NCI-H1092 (cell line): ENCODE data around the gene SLC7A6OS.

ENCODE experiments used
- DNase-seq: peaks from one replicate; lab custom pipeline; 2025; lab: John Stamatoyannopoulos, UW

SLC7A6OS gene

DNA sequence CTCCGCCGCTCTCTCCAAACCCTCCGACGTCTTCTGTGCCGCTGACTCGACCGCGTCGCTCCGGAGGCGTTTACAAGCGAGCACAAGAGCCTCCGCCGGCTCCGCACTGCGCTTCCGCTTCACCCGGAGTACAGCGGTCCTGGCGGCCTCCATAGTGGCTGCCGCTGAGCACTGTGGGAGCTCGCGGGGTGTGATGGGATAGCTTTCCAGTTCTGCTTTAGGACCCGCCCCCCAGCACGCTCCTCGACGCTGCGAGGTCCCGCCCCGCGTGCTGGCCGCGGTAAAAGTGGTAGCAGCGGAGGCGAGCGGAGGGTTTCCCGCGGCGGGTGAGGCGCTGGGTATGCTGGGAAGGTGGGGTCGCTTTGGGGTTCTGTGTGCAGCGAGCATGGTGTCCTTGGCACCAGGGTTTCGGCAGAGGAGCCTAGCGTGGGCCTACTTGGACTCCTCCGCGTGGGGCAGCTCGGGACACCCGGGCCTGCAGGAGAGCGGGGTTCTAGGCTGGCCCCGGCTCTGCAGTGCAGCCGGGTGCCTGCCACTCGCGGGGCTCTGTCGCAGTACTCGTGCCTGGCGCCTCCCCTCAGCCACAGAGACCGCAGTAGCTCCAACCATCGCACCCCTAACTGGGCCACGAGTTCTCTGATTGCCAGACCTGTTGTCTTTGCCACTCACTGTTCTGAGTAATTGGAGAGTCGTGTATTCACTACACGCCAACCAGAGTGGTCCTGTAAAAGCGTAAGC, at the start of gene SLC7A6OS, which contains the start of gene PRMT7:
Gene SLC7A6OS (minus strand): TSS at position 173 of the 738 bp plus-strand sequence. CDS start 20 bp downstream, at position 153.
Gene PRMT7 (plus strand): TSS at position 246 of the 738 bp plus-strand sequence. CDS start 4,961 bp downstream, outside the sequence.
- DNase-seq: peak; percentile 84

DNA sequence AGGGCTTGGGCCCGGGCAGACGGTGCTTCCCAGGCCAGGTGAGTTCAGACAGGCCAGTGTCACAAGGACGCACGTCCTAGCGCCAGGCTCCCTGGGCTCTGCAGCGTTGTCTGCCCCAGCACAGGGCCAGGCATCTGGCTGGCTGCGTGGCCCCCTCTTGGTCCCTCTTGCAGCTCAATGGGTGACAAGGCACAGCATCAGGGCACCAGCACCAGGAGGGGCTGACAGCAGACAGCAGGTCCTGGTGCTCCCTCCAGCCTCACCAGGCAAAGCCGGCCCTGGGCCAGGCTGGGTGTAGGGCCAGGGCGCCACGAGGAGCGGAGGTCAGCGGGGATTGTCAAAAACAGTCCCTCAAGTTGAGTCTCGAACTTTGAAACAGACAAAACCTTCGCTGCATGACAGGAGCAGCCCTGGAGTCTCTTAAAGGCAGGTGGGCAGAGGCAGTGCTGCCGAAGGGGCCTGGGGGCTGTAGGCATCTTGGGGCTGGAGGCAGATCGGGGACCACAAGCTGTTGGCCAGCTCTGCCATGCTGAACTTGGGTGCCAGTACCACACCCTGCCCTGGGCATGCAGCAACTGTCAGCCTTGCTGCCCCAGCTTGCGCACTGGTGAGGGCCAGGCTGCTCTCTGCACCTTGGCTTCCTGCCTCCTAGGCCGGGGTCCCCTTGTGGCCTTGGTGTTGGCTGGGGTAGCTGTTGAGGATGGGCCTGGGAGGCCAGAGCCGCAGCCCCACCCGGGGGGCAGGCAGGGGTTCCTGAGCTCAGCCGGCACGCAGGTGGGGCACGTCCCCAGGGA, 48.8 kb upstream of the SLC7A6OS start:
- DNase-seq: no peak

GRCh38 chr16:68358951-68359350, 48.2 kb upstream of the SLC7A6OS start:
- DNase-seq: no peak

GRCh38 chr16:68357923-68358322, 47.2 kb upstream of the SLC7A6OS start:
- DNase-seq: no peak

DNA sequence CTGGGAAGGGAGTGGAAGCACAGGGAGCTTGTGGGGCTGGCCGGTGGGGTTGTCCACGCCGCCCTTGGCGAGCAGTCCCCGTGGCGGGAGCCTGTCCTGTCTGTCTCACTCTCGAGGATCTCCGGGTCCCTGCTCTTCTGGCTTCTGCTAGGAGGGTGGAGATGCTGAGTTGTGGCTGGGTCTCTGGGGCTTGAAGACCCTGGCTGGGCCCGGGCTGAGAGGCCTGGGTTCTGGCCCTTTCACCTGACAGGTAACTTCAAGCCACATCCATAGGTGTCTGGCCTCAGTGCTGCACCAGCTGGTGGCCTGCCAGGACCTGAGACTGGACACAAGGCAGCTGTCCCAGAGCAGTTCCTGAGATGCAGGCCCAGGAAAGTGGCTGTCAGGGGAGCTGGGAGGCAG, 46.8 kb upstream of the SLC7A6OS start:
- no peak for DNase-seq

DNA sequence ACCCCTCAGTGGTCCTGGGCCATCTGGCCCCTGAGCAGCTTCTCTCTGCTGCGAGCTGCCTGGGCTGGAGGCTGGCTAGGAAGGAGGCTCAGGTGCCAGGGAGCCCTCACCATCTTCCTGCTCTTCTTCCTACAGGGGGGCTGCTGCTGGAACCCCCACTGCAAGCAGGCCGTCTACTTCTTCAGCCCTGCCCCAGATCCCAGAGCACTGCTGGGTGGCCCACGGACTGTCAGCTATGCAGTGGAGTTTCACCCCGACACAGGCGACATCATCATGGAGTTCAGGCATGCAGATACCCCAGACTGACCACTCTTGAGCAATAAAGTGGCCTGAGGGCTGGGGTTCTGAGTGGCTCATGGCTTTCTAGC, 46.2 kb upstream of the SLC7A6OS start:
- no peak for DNase-seq

GRCh38 chr16:68356249-68356918, 45.6 kb upstream of the SLC7A6OS start:
- no peak for DNase-seq

- DNase-seq: no peak
Observed at GRCh38 chr16:68355447-68356248, 44.9 kb upstream of the SLC7A6OS start.

GRCh38 chr16:68354816-68355215, 44.1 kb upstream of the SLC7A6OS start:
- DNase-seq: no peak

DNA sequence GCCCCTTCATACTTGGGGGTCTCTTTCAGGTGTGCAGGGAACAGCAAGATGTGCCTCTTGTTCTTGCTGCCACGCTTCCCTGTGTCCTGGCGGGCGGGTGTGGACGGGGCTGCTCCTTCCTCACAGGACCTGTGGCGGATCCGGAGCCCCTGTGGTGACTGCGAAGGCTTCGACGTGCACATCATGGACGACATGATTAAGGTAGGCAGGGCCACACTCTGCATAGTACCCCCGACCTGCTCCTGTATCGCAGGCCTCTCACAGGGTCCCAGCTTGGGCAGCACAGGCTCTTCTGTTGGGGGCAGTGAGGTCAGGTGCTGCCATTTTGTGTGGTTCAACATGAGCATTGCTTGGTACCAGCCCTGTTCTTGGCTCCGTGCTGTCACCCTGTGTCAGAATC, 42.6 kb upstream of the SLC7A6OS start:
- DNase-seq: no peak

- no peak for DNase-seq
Observed at GRCh38 chr16:68351991-68352431, 41.3 kb upstream of the SLC7A6OS start.

DNA sequence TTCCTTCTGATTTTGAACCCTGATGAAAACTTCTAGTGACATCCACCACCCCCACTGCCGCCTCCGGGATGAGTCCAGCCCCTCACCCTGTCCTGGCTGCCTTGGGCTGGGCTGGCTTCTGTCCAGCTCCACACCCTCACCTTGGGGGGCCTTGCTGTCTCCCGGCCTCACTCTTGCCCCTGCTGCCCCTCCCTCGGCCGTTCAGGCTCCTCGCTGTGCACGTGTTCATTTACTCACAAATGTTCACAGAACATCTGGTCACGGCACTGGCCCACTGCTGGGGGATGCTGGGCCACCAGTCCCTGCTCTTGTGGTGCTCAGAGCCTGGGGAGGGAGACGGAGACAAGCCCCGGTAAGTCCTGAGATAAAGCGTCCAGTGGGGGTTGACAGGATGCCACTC, 40.7 kb upstream of the SLC7A6OS start:
- DNase-seq: no peak

GRCh38 chr16:68350813-68351350, 40.1 kb upstream of the SLC7A6OS start:
- no peak for DNase-seq

DNA sequence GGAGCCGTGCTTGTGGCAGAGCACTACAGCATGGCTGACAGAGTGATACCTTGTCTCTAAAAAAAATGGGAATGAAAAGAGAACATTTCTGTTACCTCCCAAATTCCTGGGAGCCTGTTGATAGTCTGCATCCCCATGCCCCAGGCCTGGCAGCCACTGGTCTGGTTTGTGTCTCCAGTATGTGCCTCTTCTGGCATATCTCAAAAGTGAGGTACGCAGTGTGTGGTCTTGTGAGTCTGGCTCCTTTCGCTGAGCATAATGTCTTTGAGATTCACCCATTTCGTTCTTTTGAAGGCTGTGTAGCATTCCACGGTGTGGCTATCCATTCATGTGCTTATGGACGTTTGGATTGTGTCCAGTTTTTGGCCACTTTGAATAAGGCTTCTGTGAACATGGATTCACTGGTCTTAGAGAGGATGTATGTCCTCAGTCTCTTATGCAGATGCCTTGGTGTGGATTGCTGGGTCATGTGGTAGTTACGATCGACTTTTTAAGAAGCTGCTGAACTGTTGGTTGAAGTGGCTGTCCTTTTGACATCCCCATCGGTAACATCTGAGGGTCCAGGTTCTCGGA, 39.2 kb upstream of the SLC7A6OS start:
- DNase-seq: no peak

- DNase-seq: no peak
Observed at GRCh38 chr16:68348639-68349445, 38.1 kb upstream of the SLC7A6OS start.

GRCh38 chr16:68347605-68348004, 36.9 kb upstream of the SLC7A6OS start:
- no peak for DNase-seq

DNA sequence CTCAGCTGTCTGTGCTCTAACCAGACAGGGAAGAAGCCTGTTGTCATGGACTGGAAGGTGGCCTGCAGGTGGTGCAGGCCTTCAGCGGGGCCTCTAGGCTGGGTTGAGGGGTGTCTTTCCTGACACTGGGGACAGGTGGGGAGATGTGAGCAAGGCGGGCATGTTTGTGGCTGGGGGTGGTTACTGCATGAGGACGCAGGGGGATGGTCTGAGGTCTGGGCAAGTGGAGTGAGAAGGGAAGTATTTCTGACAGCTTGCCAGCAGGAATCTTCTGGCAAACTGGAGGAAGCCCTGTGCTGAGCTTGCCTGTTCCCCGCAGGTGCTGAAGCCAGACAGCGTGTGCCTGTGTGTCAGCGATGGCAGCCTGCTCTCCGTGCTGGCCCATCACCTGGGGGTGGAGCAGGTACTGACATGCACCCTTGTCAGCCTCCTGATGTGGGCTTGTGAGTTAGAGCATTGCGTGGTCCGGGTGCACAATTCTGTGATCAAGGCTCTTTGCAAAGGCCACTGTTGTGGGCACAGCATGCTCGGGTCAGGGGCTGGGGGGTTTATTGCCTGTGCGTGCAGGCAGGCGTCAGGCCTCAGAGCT, 36.2 kb upstream of the SLC7A6OS start:
- no peak for DNase-seq

GRCh38 chr16:68345958-68346635, 35.4 kb upstream of the SLC7A6OS start:
- DNase-seq: no peak

GRCh38 chr16:68345351-68345810, 34.6 kb upstream of the SLC7A6OS start:
- DNase-seq: no peak
